NCI-H1092 treated with DMSO at 0.1 percent for 48 hours (cell line): ENCODE measurements around the gene ALOX5AP.

Source experiments
- DNase-seq: peaks from one replicate; lab custom pipeline; 2025; lab: John Stamatoyannopoulos, UW

The ALOX5AP gene

GRCh38 chr13:30735025-30735871 lies at the start of gene ALOX5AP:
Gene ALOX5AP (plus strand): TSS chr13:30735543. CDS start chr13:30735606, 63 bp downstream.
- no peak for DNase-seq

- no peak for DNase-seq
These were observed 49.4 kb upstream of the ALOX5AP start for GRCh38 chr13:30685987-30686386.

DNA sequence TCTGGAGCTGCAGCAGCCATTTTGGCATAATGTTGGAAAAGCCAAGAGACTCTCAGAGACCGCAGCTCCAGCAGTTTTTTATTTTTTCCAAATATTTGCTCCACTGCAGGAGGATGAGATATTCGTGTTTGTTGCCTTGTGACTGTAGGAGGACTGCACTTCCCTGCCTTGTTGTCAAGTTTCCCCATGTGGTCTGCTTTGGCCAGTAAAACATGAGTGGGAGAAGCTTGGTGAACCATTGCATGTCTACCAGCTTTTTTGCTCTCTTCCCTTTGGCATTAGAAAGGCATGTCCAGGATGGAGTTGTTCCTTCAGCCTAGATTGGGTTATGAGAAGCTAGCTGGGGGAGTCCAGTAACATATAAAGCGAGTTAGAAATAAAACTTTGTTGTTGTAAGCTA lies 47.7 kb upstream of the ALOX5AP start:
- DNase-seq = no peak

- DNase-seq = no peak
These were observed 45.6 kb upstream of the ALOX5AP start for GRCh38 chr13:30689752-30690151.

DNA sequence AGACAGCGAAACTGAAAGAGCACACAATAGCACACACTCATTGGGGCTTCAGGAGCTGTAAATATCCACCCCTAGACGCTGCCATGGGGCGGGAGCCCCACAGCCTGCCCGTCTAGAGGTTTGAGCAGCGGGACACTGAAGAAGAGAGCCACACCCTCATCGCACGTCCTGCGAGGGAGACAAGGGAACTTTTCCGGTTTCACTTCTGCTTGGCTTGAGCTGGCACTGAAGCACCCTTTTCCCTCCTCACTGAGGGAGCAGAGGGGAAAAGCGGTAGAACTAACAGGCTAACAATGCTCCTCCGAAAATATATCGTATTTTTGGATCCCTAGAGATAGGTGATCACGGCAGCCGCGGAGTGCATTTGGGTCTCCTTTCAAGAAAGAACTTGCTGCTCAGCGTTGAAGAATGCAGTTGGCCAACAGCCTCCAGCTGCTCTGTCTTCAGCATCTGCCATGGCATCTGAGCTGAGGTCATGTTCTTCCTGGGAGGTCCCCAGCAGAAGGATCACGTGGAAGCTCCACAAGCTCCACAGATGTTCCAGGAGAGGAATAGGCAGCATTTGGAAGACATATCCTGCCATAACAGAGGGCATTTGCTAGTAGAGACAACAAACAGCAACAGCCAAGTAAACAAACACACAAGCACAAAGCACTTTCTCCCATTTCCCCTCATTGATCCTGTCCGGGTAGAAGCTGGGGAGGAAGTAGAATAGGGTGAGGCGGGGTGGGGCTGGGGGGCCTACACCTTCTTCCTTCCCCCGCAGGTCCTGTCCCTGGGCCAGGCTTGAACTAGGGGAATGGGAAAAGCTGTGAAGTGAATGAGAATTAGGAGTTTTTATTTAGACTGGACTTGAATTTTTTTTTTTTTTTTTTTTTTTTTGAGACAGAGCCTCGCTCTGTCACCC lies 44.8 kb upstream of the ALOX5AP start:
- no peak for DNase-seq

DNA sequence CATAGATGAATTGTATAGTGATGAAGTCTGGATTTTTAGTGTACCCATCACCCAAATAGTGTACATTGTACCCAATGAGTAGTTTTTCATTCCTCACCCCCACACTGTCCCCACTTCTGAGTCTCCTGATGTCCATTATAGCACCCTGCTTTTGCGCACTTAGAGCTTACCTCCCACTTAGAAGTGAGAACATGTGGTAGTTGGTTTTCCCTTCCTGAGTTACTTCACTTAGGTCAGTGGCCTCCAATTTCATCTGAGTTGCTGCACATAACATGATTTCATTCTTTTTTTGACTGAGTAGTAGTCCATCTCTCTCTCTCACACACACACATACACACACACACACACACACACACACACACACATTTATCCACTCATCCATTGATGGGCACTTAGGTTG lies 43.2 kb upstream of the ALOX5AP start:
- DNase-seq = no peak

GRCh38 chr13:30696278-30697176 lies 38.8 kb upstream of the ALOX5AP start:
- no peak for DNase-seq

- no peak for DNase-seq
These were observed 38.0 kb upstream of the ALOX5AP start for GRCh38 chr13:30697177-30697953.

DNA sequence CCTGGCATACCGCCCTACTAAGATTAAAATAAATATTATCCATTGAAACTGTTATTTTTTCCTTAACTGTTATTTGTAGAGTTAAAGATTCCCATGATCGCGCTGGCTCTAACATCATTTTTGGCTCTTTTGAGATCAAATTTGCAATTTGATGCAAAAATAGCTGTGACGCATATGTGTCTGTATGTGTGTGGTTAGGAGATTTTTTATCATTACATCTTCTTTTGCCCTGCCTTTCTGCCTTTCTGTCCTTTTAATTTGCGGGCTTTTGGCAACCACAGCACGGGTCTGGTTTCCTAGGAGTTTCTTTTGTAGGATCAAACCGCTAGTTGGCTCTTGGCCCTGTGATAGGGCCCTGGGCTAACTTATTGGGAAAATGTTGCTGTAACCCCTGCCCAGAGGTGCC lies 37.3 kb upstream of the ALOX5AP start:
- no peak for DNase-seq

DNA sequence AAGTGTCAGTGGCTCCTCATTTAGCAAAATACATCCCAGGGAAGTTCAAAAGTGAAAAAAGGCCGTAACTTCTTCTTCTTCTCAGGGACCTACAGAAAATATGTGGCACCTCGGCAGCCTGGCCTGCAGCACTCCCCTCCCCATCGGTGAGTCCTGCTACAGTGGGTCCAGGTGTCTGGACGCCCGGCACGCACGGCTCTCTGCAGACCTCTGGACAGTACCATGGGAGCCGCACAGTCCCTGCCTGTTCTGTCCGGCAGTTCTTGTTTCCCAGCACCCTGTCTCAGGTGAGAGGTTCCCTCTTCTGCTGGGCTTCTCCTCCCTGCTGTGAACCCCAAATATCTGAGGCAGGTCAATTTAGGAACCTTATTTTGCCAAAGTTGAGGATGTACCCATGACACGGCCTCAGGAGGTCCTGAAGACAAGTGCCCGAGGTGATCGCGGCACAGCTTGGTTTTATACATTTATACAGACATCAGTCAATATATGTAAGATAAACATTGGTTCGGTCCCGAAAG lies 36.8 kb upstream of the ALOX5AP start:
- no peak for DNase-seq

GRCh38 chr13:30700364-30700763 lies 35.0 kb upstream of the ALOX5AP start:
- DNase-seq = no peak

DNA sequence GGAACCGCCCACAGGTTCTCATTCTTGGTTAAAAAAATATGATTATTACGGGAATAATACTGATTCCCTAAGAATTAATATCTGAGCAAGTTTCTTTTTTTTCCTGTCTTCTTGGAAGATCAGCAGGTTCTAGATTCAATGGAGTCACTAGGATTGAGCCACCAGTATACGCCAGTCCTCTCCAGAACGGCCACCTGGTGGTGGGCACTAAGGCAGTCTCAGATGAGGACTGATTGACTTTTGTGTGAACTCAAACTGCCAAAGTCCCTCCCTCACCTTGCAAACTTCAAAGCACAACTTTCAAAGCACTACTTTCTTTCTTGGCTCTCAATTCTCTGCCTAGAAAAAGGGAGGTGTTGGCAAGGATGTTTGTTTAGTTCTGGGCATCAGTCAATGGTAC lies 33.3 kb upstream of the ALOX5AP start:
- DNase-seq = no peak

- no peak for DNase-seq
These were observed 30.7 kb upstream of the ALOX5AP start for GRCh38 chr13:30704596-30704995.

GRCh38 chr13:30705680-30706079 lies 29.7 kb upstream of the ALOX5AP start:
- no peak for DNase-seq

DNA sequence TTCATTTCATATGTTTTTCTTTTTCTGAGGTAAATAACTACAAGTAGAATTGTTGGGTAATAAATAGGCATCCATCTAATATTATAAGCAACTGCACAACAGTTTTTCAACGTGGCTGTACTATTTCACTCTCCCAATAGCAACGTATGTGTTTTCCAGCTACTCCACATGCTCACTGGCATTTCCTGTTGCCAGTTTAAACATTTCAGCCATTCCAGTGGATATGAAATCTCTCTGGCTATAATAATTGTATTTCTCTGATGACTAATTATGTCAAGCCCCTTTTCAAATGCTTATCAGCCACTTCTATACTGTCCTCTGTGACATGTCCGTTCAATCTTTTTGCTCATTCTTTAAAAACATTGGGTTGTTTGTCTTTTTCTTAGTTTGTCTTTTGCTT lies 26.8 kb upstream of the ALOX5AP start:
- no peak for DNase-seq

DNA sequence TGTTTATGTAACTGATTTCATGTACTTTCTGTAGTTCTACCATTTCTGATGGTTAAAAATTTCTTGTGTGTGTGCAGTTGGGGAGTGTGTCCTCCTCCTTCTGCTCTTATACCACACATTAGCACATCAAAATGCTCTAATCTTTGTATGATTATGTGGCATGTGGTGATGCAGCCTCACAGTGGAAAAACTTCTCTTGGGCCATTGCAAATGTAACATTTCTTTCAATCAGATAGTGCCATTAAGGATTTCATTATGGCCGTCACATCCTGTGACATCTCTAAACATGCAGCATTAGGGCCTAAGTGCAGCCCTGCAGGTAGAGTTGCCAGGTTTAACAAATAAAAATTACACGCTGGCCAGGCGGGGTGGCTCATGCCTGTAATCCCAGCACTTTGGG lies 24.9 kb upstream of the ALOX5AP start:
- no peak for DNase-seq

DNA sequence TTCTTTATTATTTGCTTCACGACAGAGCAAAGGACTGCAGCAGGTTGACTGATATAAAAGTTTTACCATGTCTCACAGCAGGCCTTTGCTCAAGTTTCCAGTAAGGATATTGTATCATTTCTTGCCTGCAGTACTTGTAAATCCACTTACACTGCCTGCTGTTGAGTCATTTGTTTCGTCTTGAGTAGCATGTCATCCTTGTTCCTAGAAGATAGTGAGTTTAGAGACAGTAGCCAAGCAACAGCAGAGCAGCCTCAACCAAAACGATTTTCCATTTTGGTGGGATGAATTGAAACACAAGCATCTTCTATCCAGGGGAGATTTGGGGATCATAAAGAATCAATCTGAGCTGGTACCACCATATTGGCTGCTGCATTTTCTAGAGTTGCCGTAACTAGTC lies 24.0 kb upstream of the ALOX5AP start:
- DNase-seq = no peak

GRCh38 chr13:30711837-30712236 lies 23.5 kb upstream of the ALOX5AP start:
- DNase-seq = no peak

GRCh38 chr13:30712536-30713532 lies 22.5 kb upstream of the ALOX5AP start:
- no peak for DNase-seq
